Ovary (tissue), 3 donors: ENCODE measurements around the gene LGR4.

Experiments
- EP300 ChIP-seq: sonication (generic); formaldehyde crosslinking; IDR thresholded peaks from one replicate; pipeline ENCODE4 v1.6.1; 2017; ENCODE audit warnings: antibody characterized with exemption
- TF ChIP-seq, protein P1 (sequence below), 3 donors: fragments of 450-650 bp in 2 of 3; fragments of 200-600 bp in 1 of 3; IDR thresholded peaks; one replicate each; pipeline versions ENCODE4 v1.5.1 to v1.8.0; 2016 to 2022; ENCODE audit warnings: antibody characterized with exemption in 3 of 3, mild to moderate bottlenecking in 1 of 3
- donor health status: DM: no; HTN: no; CAD: no.

DNA sequence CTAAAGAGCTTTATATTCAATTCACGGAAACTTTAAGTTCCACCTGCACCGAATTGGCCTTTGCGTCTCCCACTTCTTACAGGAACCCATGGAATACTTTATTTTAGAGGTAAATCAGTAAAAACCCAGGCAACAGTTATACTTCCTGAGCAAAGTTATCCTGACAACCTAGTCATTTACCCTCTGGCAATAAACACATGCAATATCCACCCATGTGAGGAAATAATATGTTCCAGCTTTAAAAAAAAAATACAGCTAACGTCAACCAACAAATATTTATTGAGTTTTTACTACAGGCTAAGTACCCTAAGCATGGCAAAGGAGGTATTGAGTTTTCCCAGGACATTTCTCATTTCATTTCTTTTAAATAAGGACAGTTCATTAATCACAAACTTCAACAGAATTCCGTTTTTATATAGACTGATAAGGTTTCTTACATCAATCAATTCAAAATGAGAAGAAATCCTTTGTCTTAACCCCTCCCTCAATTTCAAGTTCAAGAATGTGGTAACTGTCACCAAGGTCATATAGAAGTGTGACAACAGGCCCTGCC, 71.2 kb downstream of the LGR4 start:
- TF ChIP-seq, protein P1, sequence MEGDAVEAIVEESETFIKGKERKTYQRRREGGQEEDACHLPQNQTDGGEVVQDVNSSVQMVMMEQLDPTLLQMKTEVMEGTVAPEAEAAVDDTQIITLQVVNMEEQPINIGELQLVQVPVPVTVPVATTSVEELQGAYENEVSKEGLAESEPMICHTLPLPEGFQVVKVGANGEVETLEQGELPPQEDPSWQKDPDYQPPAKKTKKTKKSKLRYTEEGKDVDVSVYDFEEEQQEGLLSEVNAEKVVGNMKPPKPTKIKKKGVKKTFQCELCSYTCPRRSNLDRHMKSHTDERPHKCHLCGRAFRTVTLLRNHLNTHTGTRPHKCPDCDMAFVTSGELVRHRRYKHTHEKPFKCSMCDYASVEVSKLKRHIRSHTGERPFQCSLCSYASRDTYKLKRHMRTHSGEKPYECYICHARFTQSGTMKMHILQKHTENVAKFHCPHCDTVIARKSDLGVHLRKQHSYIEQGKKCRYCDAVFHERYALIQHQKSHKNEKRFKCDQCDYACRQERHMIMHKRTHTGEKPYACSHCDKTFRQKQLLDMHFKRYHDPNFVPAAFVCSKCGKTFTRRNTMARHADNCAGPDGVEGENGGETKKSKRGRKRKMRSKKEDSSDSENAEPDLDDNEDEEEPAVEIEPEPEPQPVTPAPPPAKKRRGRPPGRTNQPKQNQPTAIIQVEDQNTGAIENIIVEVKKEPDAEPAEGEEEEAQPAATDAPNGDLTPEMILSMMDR (IDR thresholded peaks at IDR 0.05): no peak
- no peak for TF ChIP-seq EP300
